ENCODE results near the gene PIAS4. TPM values are rescaled to one million over a fixed set of nuclear protein-coding genes. Genes with fewer than 3 reads are reported as not detected.
A peak's percentile ranks its signal among the peaks of the same experiment; 100 is the strongest.

Gene PIAS4
- total RNA-seq, 1 donor from 2014 or later, result 48.0 TPM

- Mint-ChIP-seq H3K4me3 (peak overlapping the region; percentile 93), H3K9me3 (no peaks in the 10 kb centered on the region), H3K27ac (peak overlapping the region; percentile 99), H3K4me1 (peaks cover 27% of the 10 kb centered on the region), H3K36me3 (peaks cover 7% of the 10 kb centered on the region), H3K27me3 (ENCODE audit: low read depth) (no peaks in the 10 kb centered on the region)
- no peak for TF ChIP-seq CTCF (IDR thresholded peaks at IDR 0.05; ENCODE audit: unreplicated experiment)
- DNase-seq (ENCODE audit: low spot score in 2 of 2, unreplicated experiment in 2 of 2), result peak in 1 of 2 experiments; percentile 58
These were observed 37.9 kb upstream of the PIAS4 start for GRCh38 chr19:3969435-3970312.

- Mint-ChIP-seq H3K9me3 (no peaks in the 10 kb centered on the region), H3K27me3 (ENCODE audit: low read depth) (no peaks in the 10 kb centered on the region), H3K36me3 (peaks cover 5% of the 10 kb centered on the region), H3K4me3 (peak overlapping the region; percentile 93), H3K27ac (peak overlapping the region; percentile 99), H3K4me1 (peaks cover 26% of the 10 kb centered on the region)
- no peak for TF ChIP-seq CTCF (IDR thresholded peaks at IDR 0.05; ENCODE audit: unreplicated experiment)
- DNase-seq (ENCODE audit: low spot score in 2 of 2, unreplicated experiment in 2 of 2), result no peak
These were observed 37.2 kb upstream of the PIAS4 start for GRCh38 chr19:3970313-3970807.

- peak; percentile 98 for DNase-seq (ENCODE audit: low spot score in 2 of 2, unreplicated experiment in 2 of 2)
- Mint-ChIP-seq H3K36me3 (peaks cover 9% of the 10 kb centered on the region), H3K4me1 (peaks cover 26% of the 10 kb centered on the region), H3K4me3 (peak within 1 kb of the TSS; percentile 93), H3K27ac (peak within 1 kb of the TSS; percentile 99), H3K9me3 (no peaks in the 10 kb centered on the region), H3K27me3 (ENCODE audit: low read depth) (no peaks in the 10 kb centered on the region)
- TF ChIP-seq CTCF (IDR thresholded peaks at IDR 0.05; ENCODE audit: unreplicated experiment), result no peak
These were observed 36.5 kb upstream of the PIAS4 start, which contains the start of gene DAPK3 for GRCh38 chr19:3970808-3971598. DAPK3 (minus strand) TSS chr19:3971099; CDS start chr19:3969735, 1,364 bp downstream.

- no peak overlapping the region for H3K4me3 Mint-ChIP-seq
- DNase-seq (ENCODE audit: low spot score in 2 of 2, unreplicated experiment in 2 of 2), result no peak
- no peaks in the 10 kb centered on the region for H3K27me3 Mint-ChIP-seq (ENCODE audit: low read depth)
- no peak overlapping the region for H3K27ac Mint-ChIP-seq
- peaks cover 17% of the 10 kb centered on the region for H3K36me3 Mint-ChIP-seq
- TF ChIP-seq CTCF (IDR thresholded peaks at IDR 0.05; ENCODE audit: unreplicated experiment), result no peak
- H3K4me1 Mint-ChIP-seq, result peaks cover 3% of the 10 kb centered on the region
- H3K9me3 Mint-ChIP-seq, result no peaks in the 10 kb centered on the region
These were observed 32.4 kb upstream of the PIAS4 start for GRCh38 chr19:3975144-3975543.

GRCh38 chr19:3975637-3976087, 31.9 kb upstream of the PIAS4 start:
- TF ChIP-seq CTCF (IDR thresholded peaks at IDR 0.05; ENCODE audit: unreplicated experiment), result no peak
- Mint-ChIP-seq H3K27ac (peak overlapping the region; percentile 66), H3K36me3 (peaks cover 17% of the 10 kb centered on the region)

More at GRCh38 chr19:3975637-3976087, 31.9 kb upstream of the PIAS4 start:
- no peak overlapping the region for H3K4me3 Mint-ChIP-seq
- H3K4me1 Mint-ChIP-seq, result peaks cover 3% of the 10 kb centered on the region
- H3K9me3 Mint-ChIP-seq, result no peaks in the 10 kb centered on the region
- H3K27me3 Mint-ChIP-seq (ENCODE audit: low read depth), result no peaks in the 10 kb centered on the region
- no peak for DNase-seq (ENCODE audit: low spot score in 2 of 2, unreplicated experiment in 2 of 2)
